Measurements from ENCODE around the gene TMEM31.
A peak's percentile ranks its signal among the peaks of the same experiment; 100 is the strongest.

DNA sequence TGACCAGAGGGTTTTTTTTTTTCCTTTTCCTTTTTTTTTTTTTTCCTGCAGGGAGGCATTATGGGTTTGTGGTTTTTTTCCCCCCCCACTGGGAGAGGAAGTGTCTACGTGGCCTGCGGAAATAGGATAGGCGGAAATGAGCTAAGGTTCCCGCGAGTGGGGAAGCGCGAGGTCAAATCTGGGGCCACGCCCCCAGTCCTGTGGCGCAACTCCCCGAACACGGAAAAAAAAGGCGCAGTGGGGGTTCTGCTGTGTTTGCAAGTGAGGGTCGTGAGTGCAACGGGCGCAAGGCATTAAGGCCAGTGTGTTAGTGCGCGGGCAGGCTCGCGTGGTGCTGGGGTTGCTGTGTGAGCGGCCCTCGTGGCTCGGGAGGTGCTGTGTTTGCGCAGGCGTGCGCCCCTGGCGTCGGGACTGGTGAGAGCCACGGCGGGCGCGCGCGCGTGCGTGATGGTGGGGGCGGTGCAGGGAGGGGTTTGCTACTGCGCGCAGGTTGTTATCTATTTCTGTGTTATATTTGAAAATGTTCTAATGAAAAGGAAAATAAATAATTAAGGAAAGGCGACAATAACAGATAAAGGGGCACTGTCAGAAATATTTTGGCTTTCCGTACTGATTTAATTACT, 23.5 kb upstream of the TMEM31 start:
- no peak; the same call in 1 of the 2 replicates for TF ChIP-seq SMARCA4 (IDR thresholded peaks at IDR 0.05)
- no peak for TF ChIP-seq SIN3A (IDR thresholded peaks at IDR 0.05; ENCODE audit: borderline replicate concordance in 2 of 2, control insufficient read depth in 1 of 2, low read depth in 2 of 2, low read length in 2 of 2)
- no peak for TF ChIP-seq TOE1 (IDR thresholded peaks at IDR 0.05; ENCODE audit: borderline replicate concordance)
- TF ChIP-seq TOE1 (CRISPR knock-in tag; IDR thresholded peaks at IDR 0.05; ENCODE audit: borderline replicate concordance, low read depth), result no peak
- no peak for TF ChIP-seq TCF7L2 (IDR thresholded peaks at IDR 0.05; ENCODE audit: low read depth, low read length)
- TF ChIP-seq, protein P1, sequence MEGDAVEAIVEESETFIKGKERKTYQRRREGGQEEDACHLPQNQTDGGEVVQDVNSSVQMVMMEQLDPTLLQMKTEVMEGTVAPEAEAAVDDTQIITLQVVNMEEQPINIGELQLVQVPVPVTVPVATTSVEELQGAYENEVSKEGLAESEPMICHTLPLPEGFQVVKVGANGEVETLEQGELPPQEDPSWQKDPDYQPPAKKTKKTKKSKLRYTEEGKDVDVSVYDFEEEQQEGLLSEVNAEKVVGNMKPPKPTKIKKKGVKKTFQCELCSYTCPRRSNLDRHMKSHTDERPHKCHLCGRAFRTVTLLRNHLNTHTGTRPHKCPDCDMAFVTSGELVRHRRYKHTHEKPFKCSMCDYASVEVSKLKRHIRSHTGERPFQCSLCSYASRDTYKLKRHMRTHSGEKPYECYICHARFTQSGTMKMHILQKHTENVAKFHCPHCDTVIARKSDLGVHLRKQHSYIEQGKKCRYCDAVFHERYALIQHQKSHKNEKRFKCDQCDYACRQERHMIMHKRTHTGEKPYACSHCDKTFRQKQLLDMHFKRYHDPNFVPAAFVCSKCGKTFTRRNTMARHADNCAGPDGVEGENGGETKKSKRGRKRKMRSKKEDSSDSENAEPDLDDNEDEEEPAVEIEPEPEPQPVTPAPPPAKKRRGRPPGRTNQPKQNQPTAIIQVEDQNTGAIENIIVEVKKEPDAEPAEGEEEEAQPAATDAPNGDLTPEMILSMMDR (IDR thresholded peaks at IDR 0.05 in 2 of 3, conservative IDR thresholded peaks at IDR 0.05 in 1 of 3; ENCODE audit: insufficient read depth in 2 of 3, low read depth in 1 of 3, low read length in 3 of 3), result peak; percentile 41 to 56 (median 41); a peak in 3 of 6 replicates
- TF ChIP-seq CREB1 (IDR thresholded peaks at IDR 0.05), result 0 out of 2 replicates have a peak, but pooled peaks have one; percentile 23
- TF ChIP-seq CREB1 (CRISPR knock-in tag; IDR thresholded peaks at IDR 0.05), result no peak
- TF ChIP-seq SP2 (IDR thresholded peaks at IDR 0.05; ENCODE audit: extremely low read depth, low read depth, low read length, poor library complexity, severe bottlenecking), result no peak
- TF ChIP-seq KLF1 (tag; IDR thresholded peaks at IDR 0.05), result no peak
- no peak for TF ChIP-seq ZSCAN29 (IDR thresholded peaks at IDR 0.05)
- TF ChIP-seq, protein P2, sequence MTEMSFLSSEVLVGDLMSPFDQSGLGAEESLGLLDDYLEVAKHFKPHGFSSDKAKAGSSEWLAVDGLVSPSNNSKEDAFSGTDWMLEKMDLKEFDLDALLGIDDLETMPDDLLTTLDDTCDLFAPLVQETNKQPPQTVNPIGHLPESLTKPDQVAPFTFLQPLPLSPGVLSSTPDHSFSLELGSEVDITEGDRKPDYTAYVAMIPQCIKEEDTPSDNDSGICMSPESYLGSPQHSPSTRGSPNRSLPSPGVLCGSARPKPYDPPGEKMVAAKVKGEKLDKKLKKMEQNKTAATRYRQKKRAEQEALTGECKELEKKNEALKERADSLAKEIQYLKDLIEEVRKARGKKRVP (CRISPR knock-in tag; IDR thresholded peaks at IDR 0.05), result no peak
- TF ChIP-seq, protein P3, sequence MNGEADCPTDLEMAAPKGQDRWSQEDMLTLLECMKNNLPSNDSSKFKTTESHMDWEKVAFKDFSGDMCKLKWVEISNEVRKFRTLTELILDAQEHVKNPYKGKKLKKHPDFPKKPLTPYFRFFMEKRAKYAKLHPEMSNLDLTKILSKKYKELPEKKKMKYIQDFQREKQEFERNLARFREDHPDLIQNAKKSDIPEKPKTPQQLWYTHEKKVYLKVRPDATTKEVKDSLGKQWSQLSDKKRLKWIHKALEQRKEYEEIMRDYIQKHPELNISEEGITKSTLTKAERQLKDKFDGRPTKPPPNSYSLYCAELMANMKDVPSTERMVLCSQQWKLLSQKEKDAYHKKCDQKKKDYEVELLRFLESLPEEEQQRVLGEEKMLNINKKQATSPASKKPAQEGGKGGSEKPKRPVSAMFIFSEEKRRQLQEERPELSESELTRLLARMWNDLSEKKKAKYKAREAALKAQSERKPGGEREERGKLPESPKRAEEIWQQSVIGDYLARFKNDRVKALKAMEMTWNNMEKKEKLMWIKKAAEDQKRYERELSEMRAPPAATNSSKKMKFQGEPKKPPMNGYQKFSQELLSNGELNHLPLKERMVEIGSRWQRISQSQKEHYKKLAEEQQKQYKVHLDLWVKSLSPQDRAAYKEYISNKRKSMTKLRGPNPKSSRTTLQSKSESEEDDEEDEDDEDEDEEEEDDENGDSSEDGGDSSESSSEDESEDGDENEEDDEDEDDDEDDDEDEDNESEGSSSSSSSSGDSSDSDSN (IDR thresholded peaks at IDR 0.05; ENCODE audit: borderline replicate concordance in 1 of 2, low read depth in 2 of 2, low read length in 2 of 2), result no peak
- no peak for TF ChIP-seq TAF15 (IDR thresholded peaks at IDR 0.05; ENCODE audit: low read depth, low read length)
- peak; percentile 11 for TF ChIP-seq TAF1 (IDR thresholded peaks at IDR 0.05; ENCODE audit: control insufficient read depth, extremely low read depth, insufficient read depth, low read length, severe bottlenecking)
- no peak for TF ChIP-seq EZH2 (IDR thresholded peaks at IDR 0.05; ENCODE audit: borderline replicate concordance, low read depth, low read length)

All from K562 (cell line).